ENCODE data around the gene VWF.

GRCh38 chr12:6076346-6076745 lies 48.1 kb downstream of the VWF start:
- TF ChIP-seq EZH2 (IDR thresholded peaks at IDR 0.05) (no peak), POLR2AphosphoS5 (IDR thresholded peaks at IDR 0.05; ENCODE audit: borderline replicate concordance, low read depth, low read length) (no peak)
